Neural crest cell (in vitro differentiated cells): ENCODE results near the gene SLC25A42. TPM values are rescaled to one million over a fixed set of nuclear protein-coding genes. Genes with fewer than 3 reads are reported as not detected.

Experiments
- DNase-seq: peaks from one replicate; pipeline ENCODE4 v3.0.0; 2021; ENCODE audit warnings: low read depth, mixed read lengths, low spot score
- H3K27ac Mint-ChIP-seq: one replicate; pipeline ENCODE4 v1.8.0; 2021; ENCODE audit warnings: mild to moderate bottlenecking, mixed read lengths; ENCODE audit not compliant: unreplicated experiment
- H3K27me3 Mint-ChIP-seq: 2 replicates; pipeline ENCODE4 v1.8.0; 2021; ENCODE audit warnings: low read depth, mild to moderate bottlenecking, mixed read lengths
- H3K36me3 Mint-ChIP-seq: 2 replicates; pipeline ENCODE4 v1.8.0; 2021; ENCODE audit warnings: low read depth, mild to moderate bottlenecking, mixed read lengths
- H3K4me1 Mint-ChIP-seq: 2 replicates; pipeline ENCODE4 v1.8.0; 2021; ENCODE audit warnings: mixed read lengths
- H3K4me3 Mint-ChIP-seq: one replicate; pipeline ENCODE4 v1.8.0; 2021; ENCODE audit warnings: mild to moderate bottlenecking, mixed read lengths
- H3K9me3 Mint-ChIP-seq: 2 replicates; pipeline ENCODE4 v1.8.0; 2021; ENCODE audit warnings: mixed read lengths
- total RNA-seq: library from RNA; stranded (reverse); gene quantifications from 2 replicates; pipeline ENCODE4 v1.2.1, GENCODE V29; 2021
- TF ChIP-seq, protein P1 (sequence below): fragments of 200-600 bp; sonication (generic); conservative IDR thresholded peaks from 2 replicates; pipeline ENCODE4 v1.5.0; 2021; ENCODE audit warnings: antibody characterized with exemption, mild to moderate bottlenecking

SLC25A42 gene
- total RNA-seq, 1 donor from 2014 or later: 10.5 TPM

DNA sequence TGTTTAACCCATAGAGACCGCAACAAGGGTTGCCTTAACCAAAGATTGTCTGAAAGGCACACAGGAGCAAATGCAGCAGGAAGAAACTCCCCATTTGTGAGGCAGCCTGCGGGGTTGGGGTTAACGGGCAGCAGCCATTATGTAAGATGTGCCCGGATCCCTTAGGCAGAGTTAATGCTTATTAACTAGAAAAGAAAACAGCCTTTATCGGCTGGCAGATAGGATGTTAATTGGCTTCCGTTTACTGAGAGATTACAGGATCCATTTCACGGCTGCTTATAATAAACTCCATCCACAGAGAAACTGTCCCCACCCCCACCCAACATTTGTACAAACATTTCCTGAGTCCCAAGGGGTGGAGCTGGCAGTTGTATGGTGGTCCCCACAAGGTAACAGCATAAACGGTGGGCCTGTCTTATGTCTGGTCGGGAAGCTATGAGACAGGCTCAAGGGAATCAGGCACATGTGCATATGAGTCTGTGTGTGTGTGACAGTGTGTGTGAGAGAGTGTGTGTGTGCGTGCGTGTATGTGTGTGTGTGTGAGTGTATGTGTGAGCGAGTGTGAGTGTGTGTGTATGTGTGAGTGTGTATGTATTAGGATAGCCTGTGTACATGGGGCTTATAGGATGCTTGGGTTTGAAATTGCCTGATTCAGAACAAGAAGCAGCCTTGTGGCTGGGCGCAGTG, 10.5 kb downstream of the SLC25A42 start:
- Mint-ChIP-seq H3K9me3 (no peaks in the 10 kb centered on the region), H3K27me3 (no peaks in the 10 kb centered on the region)
- TF ChIP-seq, protein P1, sequence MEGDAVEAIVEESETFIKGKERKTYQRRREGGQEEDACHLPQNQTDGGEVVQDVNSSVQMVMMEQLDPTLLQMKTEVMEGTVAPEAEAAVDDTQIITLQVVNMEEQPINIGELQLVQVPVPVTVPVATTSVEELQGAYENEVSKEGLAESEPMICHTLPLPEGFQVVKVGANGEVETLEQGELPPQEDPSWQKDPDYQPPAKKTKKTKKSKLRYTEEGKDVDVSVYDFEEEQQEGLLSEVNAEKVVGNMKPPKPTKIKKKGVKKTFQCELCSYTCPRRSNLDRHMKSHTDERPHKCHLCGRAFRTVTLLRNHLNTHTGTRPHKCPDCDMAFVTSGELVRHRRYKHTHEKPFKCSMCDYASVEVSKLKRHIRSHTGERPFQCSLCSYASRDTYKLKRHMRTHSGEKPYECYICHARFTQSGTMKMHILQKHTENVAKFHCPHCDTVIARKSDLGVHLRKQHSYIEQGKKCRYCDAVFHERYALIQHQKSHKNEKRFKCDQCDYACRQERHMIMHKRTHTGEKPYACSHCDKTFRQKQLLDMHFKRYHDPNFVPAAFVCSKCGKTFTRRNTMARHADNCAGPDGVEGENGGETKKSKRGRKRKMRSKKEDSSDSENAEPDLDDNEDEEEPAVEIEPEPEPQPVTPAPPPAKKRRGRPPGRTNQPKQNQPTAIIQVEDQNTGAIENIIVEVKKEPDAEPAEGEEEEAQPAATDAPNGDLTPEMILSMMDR: no peak

DNA sequence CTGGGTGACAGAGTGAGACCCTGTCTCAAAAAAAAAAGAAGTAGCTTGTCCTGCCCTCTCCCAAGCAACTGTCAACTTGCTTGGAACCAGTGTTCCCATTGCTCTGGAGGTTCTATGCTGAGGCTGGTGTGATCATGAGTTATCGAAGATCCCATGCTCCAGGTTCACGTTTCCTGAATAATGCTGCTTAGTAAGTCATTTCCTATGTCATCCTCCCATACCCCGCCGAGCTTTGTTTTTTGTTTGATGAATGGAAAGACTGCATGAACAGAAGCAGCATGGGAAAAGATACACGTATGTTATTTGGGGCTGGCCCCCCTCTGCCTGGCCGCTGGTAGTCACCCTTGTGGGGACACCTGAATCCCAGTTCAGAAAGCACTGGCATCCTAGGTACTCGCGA, 11.3 kb downstream of the SLC25A42 start:
- Mint-ChIP-seq H3K4me3 (no peak overlapping the region), H3K36me3 (no peaks in the 10 kb centered on the region), H3K27me3 (no peaks in the 10 kb centered on the region), H3K4me1 (no peaks in the 10 kb centered on the region), H3K9me3 (no peaks in the 10 kb centered on the region), H3K27ac (no peak overlapping the region)
- DNase-seq: no peak
- TF ChIP-seq, protein P1: no peak

More for the DNA sequence above, 10.5 kb downstream of the SLC25A42 start:
- Mint-ChIP-seq H3K36me3 (no peaks in the 10 kb centered on the region), H3K4me1 (no peaks in the 10 kb centered on the region), H3K27ac (no peak overlapping the region), H3K4me3 (no peak overlapping the region)
- no peak for DNase-seq

DNA sequence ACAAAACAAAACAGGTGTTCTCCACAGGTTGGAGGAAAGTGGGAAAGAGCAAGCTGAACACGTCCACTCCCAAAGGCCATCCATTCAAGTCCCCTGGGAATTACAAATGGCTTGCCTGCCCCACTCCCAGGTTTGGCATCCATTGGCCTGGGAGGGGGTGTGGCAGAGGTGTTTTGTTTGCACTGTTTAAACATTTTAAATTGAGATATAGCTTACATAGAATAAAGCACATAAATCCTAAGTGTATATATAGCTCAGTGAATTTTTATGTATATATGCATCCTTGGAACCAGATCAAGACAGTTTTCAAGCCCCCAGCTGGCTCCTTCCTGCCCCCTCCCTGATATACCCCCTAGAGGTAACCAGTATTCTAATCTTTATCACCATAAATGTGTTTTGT, 12.7 kb downstream of the SLC25A42 start:
- Mint-ChIP-seq H3K4me1 (no peaks in the 10 kb centered on the region), H3K4me3 (no peak overlapping the region), H3K9me3 (no peaks in the 10 kb centered on the region), H3K27me3 (no peaks in the 10 kb centered on the region), H3K27ac (no peak overlapping the region), H3K36me3 (no peaks in the 10 kb centered on the region)
- TF ChIP-seq, protein P1: no peak
- no peak for DNase-seq

DNA sequence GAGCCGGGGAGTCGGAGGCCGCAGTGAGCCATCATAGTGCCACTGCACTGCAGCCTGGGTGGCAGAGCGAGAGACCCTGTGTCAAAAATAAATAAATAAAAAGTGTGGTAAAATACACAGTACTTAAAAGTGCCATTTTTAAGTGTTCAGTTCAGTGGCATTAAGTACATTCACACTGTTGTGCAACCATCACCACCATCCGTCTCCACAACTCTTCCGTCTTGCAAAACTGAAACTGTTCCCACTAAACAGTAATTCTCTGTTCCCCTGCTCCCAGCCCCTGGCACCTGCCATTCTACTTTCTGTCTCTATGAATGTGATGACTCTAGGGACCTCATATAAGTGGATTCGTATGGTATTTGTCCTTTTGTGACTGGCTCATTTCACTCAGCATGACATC, 13.3 kb downstream of the SLC25A42 start:
- no peak overlapping the region for H3K4me3 Mint-ChIP-seq
- H3K27me3 Mint-ChIP-seq: no peaks in the 10 kb centered on the region
- H3K4me1 Mint-ChIP-seq: no peaks in the 10 kb centered on the region
- TF ChIP-seq, protein P1: no peak
- H3K36me3 Mint-ChIP-seq: no peaks in the 10 kb centered on the region
- no peaks in the 10 kb centered on the region for H3K9me3 Mint-ChIP-seq
- no peak for DNase-seq
- no peak overlapping the region for H3K27ac Mint-ChIP-seq

DNA sequence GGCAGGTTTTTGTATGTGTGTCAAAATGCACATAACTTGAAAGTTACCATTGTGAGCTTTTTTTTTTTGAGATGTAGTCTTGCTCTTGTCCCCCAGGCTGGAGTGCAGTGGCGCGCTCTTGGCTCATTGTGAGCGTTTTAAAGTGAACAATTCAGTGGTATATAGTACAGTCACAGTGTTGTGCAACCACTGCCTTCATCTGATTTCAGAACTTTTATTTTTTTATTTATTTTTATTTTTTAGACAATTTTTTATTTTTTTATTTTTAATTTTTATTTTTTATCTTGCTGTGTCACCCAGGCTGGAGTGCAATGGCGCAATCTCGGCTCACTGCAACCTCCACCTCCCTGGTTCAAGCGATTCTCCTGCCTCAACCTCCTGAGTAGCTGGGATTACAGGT, 15.0 kb downstream of the SLC25A42 start:
- Mint-ChIP-seq H3K4me1 (no peaks in the 10 kb centered on the region), H3K36me3 (no peaks in the 10 kb centered on the region), H3K27ac (no peak overlapping the region), H3K9me3 (no peaks in the 10 kb centered on the region), H3K27me3 (no peaks in the 10 kb centered on the region), H3K4me3 (no peak overlapping the region)
- DNase-seq: no peak
- TF ChIP-seq, protein P1: no peak
